Duodenal mucosa (tissue), 2 donors: ENCODE results near the gene ZNF136.

Experiments
- H3K27ac ChIP-seq: one replicate; pipeline ENCODE4 v1.7.0; 2013; ENCODE audit warnings: low read depth, low read length
- H3K27me3 ChIP-seq, 2 donors: one replicate each; pipeline ENCODE4 v1.7.0; 2013; ENCODE audit warnings: low read length in 2 of 2, control low read depth in 1 of 2; ENCODE audit not compliant: insufficient read depth in 2 of 2, control insufficient read depth in 1 of 2
- H3K36me3 ChIP-seq, 2 donors: one replicate each; pipeline ENCODE4 v1.7.0; 2013; ENCODE audit warnings: low read length in 2 of 2, control low read depth in 1 of 2; ENCODE audit not compliant: insufficient read depth in 2 of 2, control insufficient read depth in 1 of 2
- H3K4me1 ChIP-seq, 2 donors: one replicate each; pipeline ENCODE4 v1.7.0; 2013; ENCODE audit warnings: low read length in 2 of 2, control low read depth in 1 of 2; ENCODE audit not compliant: insufficient read depth in 2 of 2, control insufficient read depth in 1 of 2
- H3K4me3 ChIP-seq, 2 donors: one replicate each; pipeline ENCODE4 v1.7.0; 2013; ENCODE audit warnings: low read length in 2 of 2, low read depth in 1 of 2
- H3K9ac ChIP-seq, 2 donors: one replicate each; pipeline ENCODE4 v1.7.0; 2013; ENCODE audit warnings: low read length in 2 of 2, low read depth in 1 of 2
- H3K9me3 ChIP-seq, 2 donors: one replicate each; pipeline ENCODE4 v1.7.0; 2013; ENCODE audit warnings: low read length in 2 of 2, control low read depth in 1 of 2; ENCODE audit not compliant: control insufficient read depth in 1 of 2

Gene ZNF136

DNA sequence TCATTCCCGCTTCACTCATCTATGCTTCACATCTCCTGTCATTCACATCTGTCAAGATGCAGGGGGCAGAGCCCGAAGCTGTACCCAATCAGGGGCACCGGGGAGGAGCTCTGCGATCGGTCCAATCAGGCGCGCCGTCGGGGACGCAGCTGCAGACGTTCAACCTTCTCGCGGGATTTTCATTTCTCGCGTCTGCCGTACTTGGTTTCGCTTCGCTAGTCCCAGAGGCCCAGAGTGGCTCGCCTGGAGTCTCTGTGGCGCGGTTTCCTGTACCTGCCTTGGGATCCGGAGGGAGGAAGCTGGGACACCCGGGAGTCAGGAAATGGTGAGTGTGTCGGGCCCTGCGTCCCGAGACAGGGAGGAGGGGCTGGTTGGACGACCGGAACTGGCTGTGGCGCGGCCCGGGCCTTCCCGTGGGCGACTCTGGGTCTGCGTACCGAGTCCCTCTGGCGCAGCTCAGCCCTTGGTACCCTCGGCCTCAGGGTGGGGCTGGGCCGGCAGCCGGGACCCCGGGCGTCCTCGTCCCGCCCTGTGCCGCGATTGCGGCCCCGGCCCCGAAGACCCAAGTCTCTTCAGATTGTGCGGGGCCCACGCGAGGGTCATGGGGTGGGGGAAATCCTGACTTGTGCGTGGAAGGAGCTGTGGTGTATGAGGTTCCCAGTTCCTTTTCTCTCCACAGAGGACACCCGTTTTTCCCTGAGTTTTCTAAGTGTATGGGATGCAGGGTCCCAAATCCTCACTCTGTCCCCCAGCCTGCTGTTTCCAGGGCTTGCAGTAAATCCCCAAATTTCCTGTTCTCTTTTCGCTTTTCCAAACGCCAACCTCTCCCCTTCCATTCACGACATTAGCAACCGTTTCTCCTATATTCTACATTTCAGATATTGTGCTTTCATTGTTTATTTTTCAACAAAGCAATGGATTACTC is at the start of gene ZNF136:
Gene ZNF136 (plus strand): TSS at position 215 of the 925 bp plus-strand sequence. CDS start 108 bp downstream, at position 323.
- Histone ChIP-seq H3K9ac (peak within 1 kb of the TSS; percentile 90 to 95), H3K4me1 (peaks cover 11 to 13% of the 10 kb centered on the region in 2 donors)

DNA sequence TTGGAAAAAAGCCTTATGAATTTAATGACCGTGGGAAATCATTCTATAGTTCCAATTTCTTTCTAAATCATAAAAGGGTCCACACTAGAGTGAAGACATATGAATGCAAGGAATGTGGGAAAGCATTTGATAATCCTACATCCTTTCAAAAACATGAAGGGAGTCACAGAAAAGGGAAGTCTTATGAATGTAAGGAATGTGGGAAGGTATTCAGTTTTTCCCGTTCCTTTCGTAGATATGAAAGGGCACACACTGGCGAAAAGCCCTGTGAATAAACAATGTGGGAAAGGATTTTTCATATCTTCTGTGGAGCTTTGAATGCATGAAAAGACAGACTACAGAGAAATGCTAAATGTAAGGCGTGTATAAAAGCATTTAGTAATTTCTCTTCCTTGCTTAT is 49.8 kb upstream of the ZNF136 start:
- Histone ChIP-seq H3K36me3 (peaks cover 11 to 13% of the 10 kb centered on the region in 2 donors), H3K4me3 (no peak overlapping the region), H3K9ac (no peak overlapping the region), H3K27ac (no peak overlapping the region), H3K4me1 (no peaks in the 10 kb centered on the region), H3K27me3 (no peaks in the 10 kb centered on the region), H3K9me3 (peaks cover 24 to 34% of the 10 kb centered on the region in 2 donors)

More for the DNA sequence above, at the start of gene ZNF136:
- peaks cover 0 to 10% of the 10 kb centered on the region in 2 donors for H3K36me3 ChIP-seq
- no peaks in the 10 kb centered on the region for H3K9me3 ChIP-seq
- peak within 1 kb of the TSS; percentile 93 for H3K27ac ChIP-seq
- H3K27me3 ChIP-seq: no peaks in the 10 kb centered on the region
- peak within 1 kb of the TSS; percentile 83 to 88 for H3K4me3 ChIP-seq

DNA sequence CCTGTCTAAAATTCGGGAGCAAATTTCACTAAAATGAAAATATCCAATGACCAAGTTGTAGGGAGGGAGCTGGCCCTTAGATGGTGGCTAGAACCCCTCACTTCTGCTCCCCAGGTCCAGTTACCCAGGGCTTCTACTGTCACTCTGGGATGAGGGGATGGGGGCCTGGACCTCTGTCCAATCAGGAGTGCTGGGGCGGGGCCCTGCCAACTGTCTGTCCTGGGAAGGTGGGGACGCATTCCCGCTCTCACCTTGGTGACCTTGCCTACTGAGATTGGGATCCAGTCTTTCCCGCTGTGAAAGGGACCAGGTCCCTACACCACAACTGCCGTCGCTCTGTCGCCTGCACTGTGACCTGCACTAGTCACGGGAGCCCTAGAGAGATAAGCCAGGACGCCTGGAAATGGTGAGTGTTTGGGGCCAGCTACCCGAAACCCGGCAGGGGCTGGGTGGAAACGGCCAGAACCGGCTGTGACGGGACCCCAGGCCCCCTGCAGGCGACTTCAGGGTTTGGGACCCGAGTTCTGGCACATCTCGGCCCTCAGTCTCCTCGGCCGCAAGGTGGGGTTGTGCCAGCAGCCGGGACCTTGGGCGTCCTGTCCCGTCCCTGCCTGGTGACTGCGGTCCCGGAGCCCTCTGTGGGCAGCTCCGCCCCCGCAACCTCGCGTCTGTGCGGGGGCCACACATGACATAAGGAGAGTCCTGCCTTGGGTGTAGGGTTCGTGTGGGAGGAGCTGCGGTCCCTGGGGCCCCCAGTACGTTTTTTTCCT is 45.5 kb upstream of the ZNF136 start:
- no peak overlapping the region for H3K9ac ChIP-seq
- no peaks in the 10 kb centered on the region for H3K27me3 ChIP-seq
- H3K36me3 ChIP-seq: no peaks in the 10 kb centered on the region
- H3K4me1 ChIP-seq: no peaks in the 10 kb centered on the region
- peaks cover 7 to 12% of the 10 kb centered on the region in 2 donors for H3K9me3 ChIP-seq
- H3K27ac ChIP-seq: no peak overlapping the region
- no peak overlapping the region for H3K4me3 ChIP-seq

GRCh38 chr19:12126707-12127106 is 36.2 kb upstream of the ZNF136 start:
- Histone ChIP-seq H3K27me3 (no peaks in the 10 kb centered on the region), H3K4me3 (no peak overlapping the region), H3K9ac (no peak overlapping the region), H3K27ac (no peak overlapping the region), H3K9me3 (peaks cover 3 to 19% of the 10 kb centered on the region in 2 donors), H3K4me1 (no peaks in the 10 kb centered on the region), H3K36me3 (peaks cover 0 to 2% of the 10 kb centered on the region in 2 donors)

DNA sequence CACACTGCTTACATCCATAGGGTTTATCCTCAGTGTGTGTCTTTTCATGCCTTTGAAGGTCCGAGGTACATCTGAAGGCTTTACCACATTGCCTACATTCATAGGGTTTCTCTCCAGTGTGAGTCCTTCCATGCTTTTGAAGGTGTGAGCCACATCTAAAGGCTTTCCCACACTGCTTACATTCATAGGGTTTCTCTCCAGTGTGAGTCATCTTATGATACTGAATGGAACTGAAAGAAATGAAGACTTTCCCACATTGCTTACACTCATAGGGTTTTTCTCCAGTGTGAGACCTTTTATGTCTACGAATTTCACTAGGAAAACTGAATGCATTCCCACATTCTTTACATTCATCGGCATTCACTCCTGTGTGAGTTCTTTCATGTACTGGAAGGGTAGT is 29.8 kb upstream of the ZNF136 start:
- Histone ChIP-seq H3K4me1 (no peaks in the 10 kb centered on the region), H3K27ac (no peak overlapping the region), H3K4me3 (peak overlapping the region in 1 of 2 donors; percentile 33), H3K36me3 (peaks cover 39 to 43% of the 10 kb centered on the region in 2 donors), H3K27me3 (no peaks in the 10 kb centered on the region), H3K9me3 (peaks cover 25 to 53% of the 10 kb centered on the region in 2 donors), H3K9ac (no peak overlapping the region)

DNA sequence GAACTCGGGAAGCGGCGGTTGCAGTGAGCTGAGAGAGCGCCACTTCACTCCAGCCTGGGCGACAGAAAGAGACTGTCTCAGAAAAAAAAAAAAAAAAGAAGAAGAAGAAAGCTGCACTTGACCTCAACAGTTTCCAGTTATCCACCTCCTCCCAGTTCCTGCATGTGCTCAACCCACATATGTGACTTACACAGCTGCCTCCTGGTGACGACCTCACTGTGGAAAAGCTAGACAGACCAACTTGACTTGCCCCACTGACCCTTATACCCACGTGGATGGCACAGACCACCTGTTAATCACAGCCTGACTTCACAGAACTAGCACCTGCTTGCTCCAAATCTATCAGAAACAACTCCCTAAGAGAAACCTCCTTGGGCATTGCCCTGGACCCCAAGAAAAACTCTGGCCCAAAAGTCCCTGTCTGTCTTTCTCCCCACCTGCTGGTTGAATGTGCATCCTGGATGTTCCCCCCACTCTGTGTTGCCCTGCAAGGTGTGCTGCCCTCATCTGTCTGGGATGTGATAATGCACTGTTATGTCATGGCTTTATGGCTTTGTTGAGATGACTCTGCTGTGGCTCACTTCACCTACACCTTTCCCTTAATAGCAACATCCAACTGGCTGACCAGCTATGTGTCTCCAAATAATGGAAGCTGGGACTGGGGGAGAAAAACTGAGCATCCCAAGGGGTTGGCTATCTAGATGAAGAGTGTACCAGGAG is 25.5 kb upstream of the ZNF136 start:
- peaks cover 18 to 29% of the 10 kb centered on the region in 2 donors for H3K9me3 ChIP-seq
- no peak overlapping the region for H3K9ac ChIP-seq
- no peaks in the 10 kb centered on the region for H3K27me3 ChIP-seq
- no peak overlapping the region for H3K27ac ChIP-seq
- H3K4me3 ChIP-seq: no peak overlapping the region
- H3K36me3 ChIP-seq: peaks cover 34 to 36% of the 10 kb centered on the region in 2 donors
- H3K4me1 ChIP-seq: peaks cover 9 to 16% of the 10 kb centered on the region in 2 donors

GRCh38 chr19:12139269-12139668 is 23.6 kb upstream of the ZNF136 start:
- H3K4me1 ChIP-seq: peaks cover 9 to 16% of the 10 kb centered on the region in 2 donors
- no peak overlapping the region for H3K27ac ChIP-seq
- H3K9ac ChIP-seq: peak overlapping the region; percentile 69 to 79

GRCh38 chr19:12139885-12140544 is 22.9 kb upstream of the ZNF136 start, which contains the start of gene ZNF20:
ZNF20 (minus strand) TSS chr19:12140350; CDS start chr19:12140182, 168 bp downstream.
- no peaks in the 10 kb centered on the region for H3K27me3 ChIP-seq
- H3K9ac ChIP-seq: peak within 1 kb of the TSS; percentile 69 to 79
- H3K36me3 ChIP-seq: peaks cover 13 to 16% of the 10 kb centered on the region in 2 donors
- H3K4me3 ChIP-seq: peak within 1 kb of the TSS; percentile 73 to 92
- H3K9me3 ChIP-seq: peaks cover 4 to 8% of the 10 kb centered on the region in 2 donors
- H3K4me1 ChIP-seq: peaks cover 9 to 16% of the 10 kb centered on the region in 2 donors
- peak within 1 kb of the TSS; percentile 73 for H3K27ac ChIP-seq

More at GRCh38 chr19:12139269-12139668, 23.6 kb upstream of the ZNF136 start:
- Histone ChIP-seq H3K27me3 (no peaks in the 10 kb centered on the region), H3K36me3 (peaks cover 17% of the 10 kb centered on the region in 2 donors), H3K4me3 (peak overlapping the region; percentile 73 to 92), H3K9me3 (peaks cover 2 to 11% of the 10 kb centered on the region in 2 donors)
